Activated CD8-positive, alpha-beta T cell treated with anti-CD3 and anti-CD28 coated beads for 36 hours (primary cell): ENCODE measurements around the gene CCL15. TPM values are rescaled to one million over a fixed set of nuclear protein-coding genes. Genes with fewer than 3 reads are reported as not detected.

ENCODE experiments used
- ATAC-seq: fragments of 200-7000 bp; cut with Tn5 transposase; one replicate; pipeline ENCODE4 v1.10.0; 2021; ENCODE audit warnings: mild to moderate bottlenecking, moderate library complexity
- CTCF ChIA-PET: fragments of 350-600 bp; sonication (Branson Sonifier 250); formaldehyde crosslinking; loops from one replicate; lab custom pipeline; 2021; ENCODE audit warnings: antibody characterized with exemption; lab: Charles Lee
- POLR2A ChIA-PET: fragments of 350-600 bp; sonication (Branson Sonifier 250); formaldehyde crosslinking; loops from one replicate; lab custom pipeline; 2021; ENCODE audit warnings: antibody characterized with exemption; lab: Charles Lee
- DNase-seq: peaks from one replicate; pipeline ENCODE4 v3.0.0-alpha.2; 2020
- H3K27ac Mint-ChIP-seq: one replicate; pipeline ENCODE4 v1.8.0; 2021; ENCODE audit warnings: mild to moderate bottlenecking, mixed read lengths
- H3K27me3 Mint-ChIP-seq: one replicate; pipeline ENCODE4 v1.8.0; 2021; ENCODE audit warnings: mixed read lengths
- H3K36me3 Mint-ChIP-seq: one replicate; pipeline ENCODE4 v1.8.0; 2021; ENCODE audit warnings: low read depth, mixed read lengths
- H3K4me1 Mint-ChIP-seq: one replicate; pipeline ENCODE4 v1.8.0; 2021; ENCODE audit warnings: low read depth, mixed read lengths
- H3K4me3 Mint-ChIP-seq: one replicate; pipeline ENCODE4 v1.8.0; 2021; ENCODE audit warnings: mild to moderate bottlenecking, moderate library complexity, mixed read lengths
- H3K9me3 Mint-ChIP-seq: one replicate; pipeline ENCODE4 v1.8.0; 2021; ENCODE audit warnings: mixed read lengths
- intact Hi-C: fragments of 100-400 bp; cut with micrococcal nuclease; formaldehyde crosslinking; loops from one replicate; pipeline ENCODE4 v1.10.0; 2022
- total RNA-seq, 2 experiments: library from RNA; stranded (reverse); gene quantifications; one replicate each; pipeline ENCODE4 v1.2.3, GENCODE V29; 2021
- TF ChIP-seq, protein P1 (sequence below): fragments of 200-600 bp; IDR thresholded peaks from one replicate; pipeline ENCODE4 v1.8.0; 2022; ENCODE audit warnings: antibody characterized with exemption, mild to moderate bottlenecking

Gene CCL15
- total RNA-seq, 2 experiments from 2014 or later = not detected

DNA sequence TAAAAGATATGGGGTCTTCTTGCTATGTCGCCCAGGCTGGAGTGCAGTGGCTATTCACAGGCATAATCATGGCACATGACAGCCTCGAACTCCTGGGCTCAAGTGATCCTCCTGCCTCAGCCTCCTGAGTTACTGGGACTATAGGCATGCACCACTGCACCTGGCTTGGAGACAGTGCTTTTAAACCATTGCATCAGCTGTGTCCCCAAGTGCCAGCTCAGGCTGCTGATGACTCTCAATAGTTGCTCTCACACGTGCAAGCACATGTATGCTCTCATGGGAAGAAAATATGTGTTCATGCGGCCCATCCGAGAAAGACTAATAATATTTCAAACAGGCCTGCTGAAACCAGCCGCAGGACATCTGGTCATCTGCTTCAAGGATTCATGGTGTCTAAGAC is 28.8 kb downstream of the CCL15 start:
- ATAC-seq = no peak
- no peaks in the 10 kb centered on the region for H3K27me3 Mint-ChIP-seq
- no peak overlapping the region for H3K4me3 Mint-ChIP-seq
- TF ChIP-seq, protein P1, sequence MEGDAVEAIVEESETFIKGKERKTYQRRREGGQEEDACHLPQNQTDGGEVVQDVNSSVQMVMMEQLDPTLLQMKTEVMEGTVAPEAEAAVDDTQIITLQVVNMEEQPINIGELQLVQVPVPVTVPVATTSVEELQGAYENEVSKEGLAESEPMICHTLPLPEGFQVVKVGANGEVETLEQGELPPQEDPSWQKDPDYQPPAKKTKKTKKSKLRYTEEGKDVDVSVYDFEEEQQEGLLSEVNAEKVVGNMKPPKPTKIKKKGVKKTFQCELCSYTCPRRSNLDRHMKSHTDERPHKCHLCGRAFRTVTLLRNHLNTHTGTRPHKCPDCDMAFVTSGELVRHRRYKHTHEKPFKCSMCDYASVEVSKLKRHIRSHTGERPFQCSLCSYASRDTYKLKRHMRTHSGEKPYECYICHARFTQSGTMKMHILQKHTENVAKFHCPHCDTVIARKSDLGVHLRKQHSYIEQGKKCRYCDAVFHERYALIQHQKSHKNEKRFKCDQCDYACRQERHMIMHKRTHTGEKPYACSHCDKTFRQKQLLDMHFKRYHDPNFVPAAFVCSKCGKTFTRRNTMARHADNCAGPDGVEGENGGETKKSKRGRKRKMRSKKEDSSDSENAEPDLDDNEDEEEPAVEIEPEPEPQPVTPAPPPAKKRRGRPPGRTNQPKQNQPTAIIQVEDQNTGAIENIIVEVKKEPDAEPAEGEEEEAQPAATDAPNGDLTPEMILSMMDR = no peak
- DNase-seq = no peak
- H3K27ac Mint-ChIP-seq = no peak overlapping the region
- H3K4me1 Mint-ChIP-seq = peaks cover 8% of the 10 kb centered on the region
- no peaks in the 10 kb centered on the region for H3K9me3 Mint-ChIP-seq
- POLR2A ChIA-PET = no interaction called here
- CTCF ChIA-PET = interaction anchor here (1.9 to 11.8 kb wide), 4 partner anchors 11 to 176 kb away, joined by 5 to 299 read pairs (median 32); no protein-coding TSS in a partner anchor
- intact Hi-C loops = loop anchor here (5.0 kb wide), 1 partner anchor 100 kb away; no protein-coding TSS in a partner anchor
- no peaks in the 10 kb centered on the region for H3K36me3 Mint-ChIP-seq

DNA sequence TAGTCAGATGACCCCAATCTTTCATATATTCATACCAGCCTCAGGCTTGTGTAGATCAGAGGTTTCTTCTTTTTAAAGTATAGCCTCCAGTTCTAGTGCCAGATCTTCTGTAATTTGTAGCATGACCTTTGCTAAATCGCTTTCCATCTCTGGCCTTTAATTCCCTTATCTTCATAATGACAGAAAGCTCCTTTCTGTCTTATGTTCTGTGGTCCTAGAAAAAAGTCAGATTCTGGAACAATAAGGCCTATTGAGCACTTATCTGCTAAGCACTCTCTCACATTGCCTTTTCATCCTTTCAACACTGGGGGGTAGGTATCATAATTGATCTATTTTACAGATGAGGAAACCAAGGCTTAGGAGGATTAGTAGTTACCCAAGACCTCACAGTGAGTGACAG is 29.3 kb downstream of the CCL15 start:
- Mint-ChIP-seq H3K4me1 (peaks cover 8% of the 10 kb centered on the region), H3K9me3 (no peaks in the 10 kb centered on the region), H3K36me3 (no peaks in the 10 kb centered on the region), H3K4me3 (no peak overlapping the region), H3K27me3 (no peaks in the 10 kb centered on the region), H3K27ac (no peak overlapping the region)
- POLR2A ChIA-PET = no interaction called here
- ATAC-seq (no peak), DNase-seq (no peak)
- intact Hi-C loops = loop anchor here (5.0 kb wide), 1 partner anchor 100 kb away; no protein-coding TSS in a partner anchor
- TF ChIP-seq, protein P1 = no peak
- CTCF ChIA-PET = interaction anchor here (1.3 to 11.8 kb wide), 4 partner anchors 10 to 176 kb away, joined by 4 to 299 read pairs (median 24); no protein-coding TSS in a partner anchor

DNA sequence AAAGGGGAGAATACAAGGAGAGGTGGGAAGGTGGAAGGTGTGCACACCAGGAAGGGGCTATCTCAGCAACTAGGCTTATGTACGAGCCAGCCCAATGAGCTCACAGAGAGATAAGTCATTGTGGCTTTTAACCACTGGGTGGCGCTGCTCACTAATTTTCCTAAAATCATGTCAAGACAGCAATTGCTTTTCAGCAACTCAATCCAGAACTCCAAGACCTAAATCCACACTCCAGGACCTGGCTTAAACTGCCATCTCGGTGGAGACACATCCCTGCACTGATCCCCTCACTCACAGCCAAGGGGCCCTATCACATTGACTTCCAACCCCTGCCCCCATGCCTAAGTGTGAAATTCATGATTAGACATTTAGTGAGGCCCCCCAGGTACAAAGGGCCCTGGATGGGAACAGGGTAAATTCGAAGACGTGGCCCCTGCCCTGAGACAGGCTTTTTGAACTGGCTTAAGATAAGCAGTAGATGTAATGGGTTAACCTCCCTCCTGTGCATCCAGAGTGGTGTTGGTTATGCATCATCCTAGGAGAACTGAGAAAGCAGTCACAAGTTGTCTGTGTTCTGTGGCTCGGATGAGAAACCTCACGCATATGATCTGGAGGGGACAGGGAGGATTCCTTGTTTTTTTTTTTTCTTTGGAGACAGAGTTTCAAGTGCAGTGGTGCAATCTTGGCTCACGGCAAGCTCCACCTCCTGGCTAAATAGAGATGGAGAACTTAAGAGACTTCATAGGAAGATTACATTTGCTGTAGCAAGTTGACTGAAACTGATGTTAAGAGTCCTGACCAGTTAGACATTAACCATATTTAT is 31.6 kb downstream of the CCL15 start:
- ChIA-PET POLR2A (no interaction called here), CTCF (interaction anchor here (0.6 to 11.8 kb wide), 49 partner anchors 8 to 516 kb away, joined by 3 to 299 read pairs (median 4); partner anchors contain the start of genes CCL14, CCL16, CCL5 and HEATR9)
- ATAC-seq (peak; percentile 81), DNase-seq (peak; percentile 89)
- TF ChIP-seq, protein P1 = peak; percentile 85
- Mint-ChIP-seq H3K4me3 (no peak overlapping the region), H3K27ac (no peak overlapping the region), H3K27me3 (no peaks in the 10 kb centered on the region), H3K4me1 (no peaks in the 10 kb centered on the region), H3K9me3 (no peaks in the 10 kb centered on the region), H3K36me3 (no peaks in the 10 kb centered on the region)
- intact Hi-C loops = loop anchor here (2.0 to 5.0 kb wide), 2 partner anchors 103 to 179 kb away; no protein-coding TSS in a partner anchor

DNA sequence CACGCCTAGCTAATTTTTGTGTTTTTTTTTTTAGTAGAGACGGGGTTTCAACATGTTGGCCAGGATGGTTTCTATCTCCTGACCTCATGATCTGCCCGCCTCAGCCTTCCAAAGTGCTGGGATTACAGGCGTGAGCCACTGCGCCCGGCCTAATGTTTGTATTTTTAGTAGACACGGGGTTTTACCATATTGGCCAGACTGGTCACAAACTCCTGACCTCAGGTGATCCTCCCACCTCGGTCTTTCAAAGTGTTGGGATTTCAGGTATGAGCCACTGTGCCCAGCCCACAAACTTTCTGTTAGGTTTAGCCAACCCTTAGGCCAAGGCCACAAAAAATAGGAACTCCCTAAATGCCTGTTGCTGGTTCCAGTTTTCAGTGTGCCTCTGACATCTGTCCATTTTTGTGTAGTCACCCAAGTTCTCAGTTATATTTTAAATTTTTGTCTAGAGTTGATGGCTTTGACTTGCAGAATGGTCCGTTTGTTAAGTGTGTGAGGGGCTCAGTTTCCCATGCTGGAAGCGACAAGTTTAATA is 32.8 kb downstream of the CCL15 start:
- Mint-ChIP-seq H3K27me3 (no peaks in the 10 kb centered on the region), H3K9me3 (no peaks in the 10 kb centered on the region), H3K4me1 (no peaks in the 10 kb centered on the region), H3K27ac (no peak overlapping the region), H3K4me3 (no peak overlapping the region), H3K36me3 (no peaks in the 10 kb centered on the region)
- ChIA-PET POLR2A (no interaction called here), CTCF (interaction anchor here (0.8 to 11.8 kb wide), 27 partner anchors 7 to 184 kb away, joined by 3 to 299 read pairs (median 5); partner anchors contain the start of genes CCL14, CCL16 and HEATR9)
- no peak for ATAC-seq
- intact Hi-C loops = loop anchor here (2.0 kb wide), 1 partner anchor 180 kb away; no protein-coding TSS in a partner anchor
- TF ChIP-seq, protein P1 = no peak
- no peak for DNase-seq
